Kidney (tissue), 14 donors: ENCODE measurements around the gene TMEM217. TPM values are rescaled to one million over a fixed set of nuclear protein-coding genes. Genes with fewer than 3 reads are reported as not detected.

Experiments
- DNase-seq, 5 donors: peaks; one replicate each; pipeline ENCODE4 v3.0.0-alpha.2; 2013 to 2020
- FAIRE-seq: peaks from 2 replicates; lab custom pipeline; 2012; peaks lifted over from hg19 to GRCh38; lab: Jason Lieb, UNC
- H3K27ac ChIP-seq, 2 donors: one replicate each; pipeline ENCODE4 v1.7.0; 2013; ENCODE audit warnings: low read depth in 2 of 2, low read length in 2 of 2, inconsistent platforms in 1 of 2
- H3K27me3 ChIP-seq: one replicate; pipeline ENCODE4 v1.7.1; 2013; ENCODE audit warnings: low read length, inconsistent platforms; ENCODE audit not compliant: control insufficient read depth, insufficient read depth
- H3K36me3 ChIP-seq, 3 donors: one replicate each; pipeline versions ENCODE4 v1.7.0 to v1.7.1; 2013; ENCODE audit warnings: low read length in 3 of 3, control low read depth in 1 of 3, inconsistent platforms in 1 of 3; ENCODE audit not compliant: insufficient read depth in 3 of 3, control insufficient read depth in 2 of 3
- H3K4me1 ChIP-seq, 3 donors: one replicate each; pipeline versions ENCODE4 v1.7.0 to v1.7.1; 2013; ENCODE audit warnings: low read length in 3 of 3, inconsistent platforms in 1 of 3, low read depth in 1 of 3; ENCODE audit not compliant: control insufficient read depth in 2 of 3, insufficient read depth in 2 of 3
- H3K4me3 ChIP-seq, 3 donors: one replicate each; pipeline versions ENCODE4 v1.7.0 to v1.8.1; 2013; ENCODE audit warnings: low read length in 3 of 3, control low read depth in 1 of 3, inconsistent platforms in 1 of 3
- H3K9ac ChIP-seq, 3 donors: one replicate each; pipeline versions ENCODE4 v1.7.0 to v1.7.1; 2013; ENCODE audit warnings: low read length in 3 of 3, control low read depth in 1 of 3, inconsistent platforms in 1 of 3
- H3K9me3 ChIP-seq, 3 donors: one replicate each; pipeline versions ENCODE4 v1.7.0 to v1.7.1; 2013; ENCODE audit warnings: low read length in 3 of 3, control low read depth in 1 of 3, inconsistent platforms in 1 of 3; ENCODE audit not compliant: control insufficient read depth in 2 of 3, insufficient read depth in 1 of 3
- intact Hi-C: fragments of 100-400 bp; cut with DNase I; formaldehyde crosslinking; loops from one replicate; pipeline ENCODE4 v1.11.1; 2022
- polyA plus RNA-seq: library from polyadenylated mRNA; stranded (reverse); fragments of 350-450 nt; fragmentation: Illumina TruSeq; extraction: RNeasy Lipid Tissue Mini Kit (QIAGEN cat#74804); gene quantifications from one replicate; pipeline ENCODE4 v1.2.3, GENCODE V29; 2014; ENCODE audit warnings: low read depth, low replicate concordance; ENCODE audit not compliant: insufficient read depth
- total RNA-seq: library from RNA; stranded (reverse); fragmentation: NEBNext Ultra II Directional; extraction: Animal tissue kit (Norgen Biotek cat#: 25700); gene quantifications from one replicate; pipeline ENCODE4 v1.2.1, GENCODE V29; 2021
- TF ChIP-seq, protein P1 (sequence below): IDR thresholded peaks from 3 replicates; pipeline ENCODE4 v1.5.1; 2012; ENCODE audit warnings: mild to moderate bottlenecking, moderate library complexity, borderline replicate concordance; ENCODE audit not compliant: insufficient read depth; ENCODE audit errors: extremely low read depth
- donor health status: control.
- donor health status: control.
- donor health status: control.
- donor health status: control.
- donor health status: control.
- donor health status: DM: yes; HTN: yes; CAD: no.
- donor health status: Normal renal cell carcinoma (clear cell type).

The TMEM217 gene
- total and polyA plus RNA-seq, 2 donors from 2014 or later: 0.67 to 0.72 TPM

DNA sequence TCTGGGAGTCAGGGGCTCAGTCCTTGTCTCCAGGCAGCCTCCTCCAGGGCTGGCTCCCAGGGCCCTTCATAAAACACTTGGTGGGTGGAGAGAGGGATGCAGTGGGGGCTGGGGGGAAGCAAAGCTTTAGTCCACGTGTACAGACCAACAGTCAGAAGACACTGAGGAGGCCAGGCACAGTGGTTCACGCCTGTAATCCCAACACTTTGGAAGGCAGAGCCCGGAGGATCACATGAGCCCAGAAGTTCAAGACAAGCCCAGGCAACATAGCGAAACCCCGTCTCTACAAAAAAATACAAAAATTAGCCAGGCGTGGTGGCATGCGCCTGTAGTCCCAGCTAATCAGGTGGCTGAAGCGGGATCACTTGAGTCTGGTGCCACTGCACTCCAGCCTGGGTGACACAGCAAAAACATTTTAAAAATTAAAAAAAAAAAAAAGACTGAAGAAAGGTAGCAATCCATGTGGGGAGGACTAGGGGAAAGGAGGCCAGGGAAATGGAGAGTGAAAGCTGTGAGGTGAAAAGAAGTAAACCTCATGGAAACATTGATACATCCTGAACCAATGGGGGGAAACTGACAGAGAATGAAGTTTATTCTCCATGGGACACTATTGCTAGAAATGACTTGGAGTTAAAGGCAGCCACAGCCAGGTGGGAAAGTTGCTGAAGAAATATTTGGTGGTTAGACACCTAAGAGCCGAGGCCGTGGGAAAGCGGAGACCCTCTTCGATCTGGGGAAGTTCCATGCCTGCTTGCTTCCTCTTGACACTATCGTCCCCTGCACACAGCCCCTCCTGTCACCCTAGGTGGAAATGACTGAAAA is 52.6 kb downstream of the TMEM217 start:
- H3K36me3 ChIP-seq: no peaks in the 10 kb centered on the region
- H3K9me3 ChIP-seq: no peaks in the 10 kb centered on the region
- no peaks in the 10 kb centered on the region for H3K4me1 ChIP-seq
- H3K27me3 ChIP-seq: no peaks in the 10 kb centered on the region
- H3K9ac ChIP-seq: no peak overlapping the region
- intact Hi-C loops: no loop called here
- FAIRE-seq (no peak), DNase-seq (no peak)
- TF ChIP-seq, protein P1, sequence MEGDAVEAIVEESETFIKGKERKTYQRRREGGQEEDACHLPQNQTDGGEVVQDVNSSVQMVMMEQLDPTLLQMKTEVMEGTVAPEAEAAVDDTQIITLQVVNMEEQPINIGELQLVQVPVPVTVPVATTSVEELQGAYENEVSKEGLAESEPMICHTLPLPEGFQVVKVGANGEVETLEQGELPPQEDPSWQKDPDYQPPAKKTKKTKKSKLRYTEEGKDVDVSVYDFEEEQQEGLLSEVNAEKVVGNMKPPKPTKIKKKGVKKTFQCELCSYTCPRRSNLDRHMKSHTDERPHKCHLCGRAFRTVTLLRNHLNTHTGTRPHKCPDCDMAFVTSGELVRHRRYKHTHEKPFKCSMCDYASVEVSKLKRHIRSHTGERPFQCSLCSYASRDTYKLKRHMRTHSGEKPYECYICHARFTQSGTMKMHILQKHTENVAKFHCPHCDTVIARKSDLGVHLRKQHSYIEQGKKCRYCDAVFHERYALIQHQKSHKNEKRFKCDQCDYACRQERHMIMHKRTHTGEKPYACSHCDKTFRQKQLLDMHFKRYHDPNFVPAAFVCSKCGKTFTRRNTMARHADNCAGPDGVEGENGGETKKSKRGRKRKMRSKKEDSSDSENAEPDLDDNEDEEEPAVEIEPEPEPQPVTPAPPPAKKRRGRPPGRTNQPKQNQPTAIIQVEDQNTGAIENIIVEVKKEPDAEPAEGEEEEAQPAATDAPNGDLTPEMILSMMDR: no peak
- H3K27ac ChIP-seq: no peak overlapping the region
- no peak overlapping the region for H3K4me3 ChIP-seq

DNA sequence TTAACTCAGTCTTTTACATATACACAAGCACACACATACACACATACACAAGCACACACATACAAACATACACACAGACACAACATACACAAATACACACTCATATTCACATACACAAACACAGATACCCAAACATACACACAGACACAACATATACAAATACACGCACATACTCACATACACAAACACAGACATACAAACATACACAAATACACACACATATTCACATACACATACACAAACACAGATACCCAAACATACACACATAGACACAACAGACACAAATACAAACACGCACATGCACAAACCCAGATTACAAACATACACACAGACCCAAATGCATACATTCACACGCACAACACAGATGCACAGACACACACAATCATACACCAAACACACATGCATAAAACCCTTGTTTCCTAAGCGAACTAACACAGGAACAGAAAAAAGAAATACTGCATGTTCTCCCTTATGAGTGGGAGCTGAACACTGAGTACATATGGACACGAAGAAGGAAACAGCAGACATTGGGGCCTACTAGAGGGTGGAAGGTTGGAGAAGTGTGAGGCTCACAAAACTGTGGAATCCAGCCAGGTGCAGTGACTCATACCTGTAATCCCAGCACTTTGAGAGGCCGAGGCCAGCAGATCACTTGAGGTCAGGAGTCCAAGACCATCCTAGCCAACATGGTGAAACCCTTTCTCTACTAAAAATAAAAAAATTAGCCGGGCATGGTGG is 53.8 kb downstream of the TMEM217 start:
- Histone ChIP-seq H3K27me3 (no peaks in the 10 kb centered on the region), H3K9ac (no peak overlapping the region), H3K36me3 (no peaks in the 10 kb centered on the region), H3K9me3 (no peaks in the 10 kb centered on the region), H3K4me1 (no peaks in the 10 kb centered on the region), H3K27ac (no peak overlapping the region), H3K4me3 (no peak overlapping the region)
- TF ChIP-seq, protein P1: no peak
- DNase-seq (no peak), FAIRE-seq (no peak)
- intact Hi-C loops: no loop called here

DNA sequence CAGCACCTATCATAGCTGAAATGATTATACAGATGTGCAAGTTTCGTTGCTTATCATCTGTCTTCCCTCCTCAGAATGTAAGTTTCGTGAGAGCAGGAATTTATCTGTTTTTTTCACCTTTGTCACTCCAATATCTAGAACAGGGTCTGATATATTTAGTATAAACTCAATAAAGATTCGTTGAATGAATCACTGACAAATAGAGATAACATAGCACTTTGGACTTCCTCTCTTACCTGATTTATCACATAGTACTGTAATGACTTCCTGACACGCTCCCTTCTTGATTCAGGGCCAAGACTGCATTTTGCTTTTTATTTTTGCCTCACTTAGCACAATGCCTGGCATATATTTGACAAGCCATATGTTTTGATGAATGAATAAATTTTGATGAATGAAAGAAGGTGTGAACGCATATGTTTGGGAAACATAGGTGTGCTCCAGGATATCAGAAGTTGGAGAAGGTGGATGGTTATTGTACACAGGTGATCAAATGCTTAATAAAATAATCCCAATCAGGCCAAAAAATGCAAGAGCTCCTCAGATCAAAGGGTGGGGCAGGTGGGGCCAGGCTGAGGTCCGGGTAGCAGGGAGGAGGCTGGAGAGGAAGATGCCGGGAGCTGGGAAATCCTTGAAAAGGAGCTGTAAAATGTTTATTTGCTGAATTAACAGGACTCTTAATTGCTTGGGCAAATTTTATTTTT is 55.0 kb downstream of the TMEM217 start:
- FAIRE-seq: no peak
- H3K36me3 ChIP-seq: no peaks in the 10 kb centered on the region
- intact Hi-C loops: no loop called here
- no peaks in the 10 kb centered on the region for H3K27me3 ChIP-seq
- no peaks in the 10 kb centered on the region for H3K9me3 ChIP-seq
- DNase-seq: no peak
- no peak overlapping the region for H3K27ac ChIP-seq
- H3K9ac ChIP-seq: no peak overlapping the region
- H3K4me3 ChIP-seq: no peak overlapping the region
- H3K4me1 ChIP-seq: no peaks in the 10 kb centered on the region
- TF ChIP-seq, protein P1: no peak
